ENCODE measurements around the gene CCDC170.

Gene CCDC170

GRCh38 chr6:151652325-151652724, 158.5 kb downstream of the CCDC170 start:
- no peak for DNase-seq (ENCODE audit: low read depth)

DNA sequence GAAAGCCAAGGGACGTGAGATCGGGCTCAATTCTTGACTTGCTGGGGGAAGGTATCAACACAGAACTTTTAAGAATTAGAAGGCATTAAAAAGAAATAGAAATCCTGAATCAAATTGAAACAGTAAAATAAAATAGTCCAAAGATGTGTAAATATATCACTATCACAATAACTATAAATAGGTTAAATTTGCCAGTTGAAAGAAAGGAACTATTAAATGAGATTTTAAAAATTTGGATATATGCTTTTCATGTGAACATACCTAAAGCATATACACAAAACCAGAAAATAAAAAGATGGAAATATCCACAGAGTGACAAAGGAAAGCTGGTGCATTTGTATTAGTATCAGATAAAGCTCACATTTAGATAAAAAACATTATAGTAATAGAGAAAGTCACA, 161.3 kb downstream of the CCDC170 start:
- DNase-seq (ENCODE audit: low read depth), result no peak

DNA sequence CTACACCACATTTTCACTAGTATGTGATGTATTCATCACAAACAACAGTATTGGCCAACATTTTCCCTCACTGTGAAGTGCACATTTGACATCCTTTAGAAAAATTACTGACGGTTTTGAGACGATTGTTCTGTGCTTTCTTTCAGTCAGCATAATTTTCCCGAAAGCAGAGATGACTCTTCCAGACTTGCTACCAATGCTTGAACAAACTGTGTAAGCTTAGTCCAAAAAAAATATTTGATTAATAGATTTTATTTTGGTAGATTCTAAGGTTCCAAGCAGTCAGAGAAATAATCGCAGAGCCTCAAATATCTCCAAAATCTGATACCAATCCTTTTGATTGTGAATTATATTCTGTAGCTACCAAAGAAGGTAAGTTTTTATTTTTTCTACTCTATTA, 162.6 kb downstream of the CCDC170 start:
- no peak for DNase-seq (ENCODE audit: low read depth)

DNA sequence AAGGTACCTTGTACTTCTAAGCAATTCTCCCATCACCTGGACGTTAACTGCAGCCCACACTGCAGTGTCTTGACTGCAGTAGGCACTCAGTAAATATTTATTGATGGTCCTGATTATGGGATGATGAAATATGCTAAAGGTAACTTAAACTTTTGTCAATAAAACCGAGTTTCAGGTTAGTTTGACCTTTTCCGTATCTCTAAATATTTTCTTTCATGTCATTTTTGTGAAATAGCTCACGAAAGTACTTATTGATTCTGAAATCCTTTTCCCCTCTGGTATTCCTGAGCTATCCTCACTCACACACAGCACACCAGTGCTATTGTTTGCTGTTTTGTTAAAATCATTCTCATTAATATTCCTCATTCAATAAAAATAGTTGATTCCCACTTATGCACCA, 164.3 kb downstream of the CCDC170 start:
- no peak for DNase-seq (ENCODE audit: low read depth)

GRCh38 chr6:151659212-151659611, 165.4 kb downstream of the CCDC170 start:
- no peak for DNase-seq (ENCODE audit: low read depth)

DNA sequence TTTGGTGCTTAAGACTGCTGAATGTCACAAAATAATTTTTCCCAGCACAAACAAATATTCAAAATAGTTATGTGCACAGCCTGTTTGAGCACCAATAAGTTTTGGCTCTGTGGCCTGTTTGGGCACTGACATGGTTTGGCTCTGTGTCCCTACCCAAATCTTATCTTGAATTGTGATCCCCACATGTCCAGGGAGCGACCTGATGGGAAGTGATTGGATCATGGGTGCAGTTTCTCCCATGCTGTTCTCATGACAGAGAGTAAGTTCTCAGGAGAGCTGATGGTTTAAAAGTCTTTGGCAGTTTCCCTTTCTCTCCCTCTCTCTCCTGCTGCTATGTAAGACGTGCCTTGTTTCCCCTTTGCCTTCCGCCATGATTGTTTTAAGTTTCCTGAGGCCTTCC, 167.7 kb downstream of the CCDC170 start:
- no peak for DNase-seq (ENCODE audit: low read depth)

DNA sequence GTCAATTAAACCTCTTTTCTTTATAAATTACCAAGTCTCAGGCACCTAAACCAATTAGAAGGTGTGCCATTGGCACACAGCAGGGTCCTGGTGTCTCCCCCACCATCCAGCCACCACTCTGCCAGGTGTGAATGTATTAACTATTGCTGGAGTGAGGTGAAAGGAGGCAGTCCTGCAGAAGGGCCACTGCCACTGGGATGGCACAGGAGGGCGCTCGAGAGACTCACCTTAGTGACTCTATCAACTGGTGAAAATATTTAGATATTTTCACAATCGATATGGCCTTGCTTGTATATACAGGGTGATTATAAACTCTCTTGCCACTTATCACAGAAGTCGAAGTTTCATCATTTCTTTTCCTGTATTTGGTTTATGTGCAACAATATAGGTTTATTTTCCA, 168.1 kb downstream of the CCDC170 start:
- no peak for DNase-seq (ENCODE audit: low read depth)

- DNase-seq (ENCODE audit: low read depth), result no peak
These were observed 169.7 kb downstream of the CCDC170 start for GRCh38 chr6:151663559-151663958.

- DNase-seq (ENCODE audit: low read depth), result no peak
These were observed 170.6 kb downstream of the CCDC170 start for GRCh38 chr6:151664390-151664789.

DNA sequence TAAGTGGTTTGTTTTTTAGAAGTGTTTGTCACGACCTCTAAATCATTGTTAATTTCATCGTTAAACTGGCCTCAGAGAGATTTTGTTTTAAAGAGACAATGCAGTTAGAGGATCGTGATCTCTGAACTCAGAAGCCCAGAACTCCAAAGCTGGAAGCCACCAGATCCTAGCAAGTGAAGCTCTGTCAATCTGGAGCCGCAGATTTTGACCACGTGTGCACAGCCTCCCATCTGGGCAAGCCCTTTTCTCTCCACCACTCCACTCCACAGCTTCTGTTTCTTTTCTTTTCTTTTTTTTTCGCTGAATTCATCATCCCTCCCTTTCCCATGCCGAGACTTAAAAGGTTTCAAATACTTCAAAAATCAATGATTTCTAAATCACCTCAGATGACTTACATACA, 171.5 kb downstream of the CCDC170 start:
- no peak for DNase-seq (ENCODE audit: low read depth)

DNA sequence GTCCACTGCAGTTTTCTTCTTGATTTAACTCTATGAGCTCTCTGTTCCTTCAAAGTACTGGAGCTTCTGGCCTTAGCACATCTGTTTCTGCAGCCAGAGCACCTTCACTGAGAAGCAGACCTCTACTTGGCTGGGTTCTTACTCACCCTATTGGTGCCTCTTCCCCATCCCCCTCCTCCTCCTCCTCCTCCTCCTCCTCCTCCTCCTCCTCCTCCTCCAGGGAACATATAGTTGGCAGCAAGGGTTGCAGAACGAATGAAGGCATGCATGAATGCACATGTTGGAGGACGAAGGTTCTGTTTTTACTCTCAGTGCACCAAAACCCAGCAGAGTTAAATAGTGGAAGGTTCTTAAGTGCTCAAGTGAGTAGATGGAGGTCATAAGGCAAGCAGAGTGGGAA, 172.7 kb downstream of the CCDC170 start:
- no peak for DNase-seq (ENCODE audit: low read depth)

DNA sequence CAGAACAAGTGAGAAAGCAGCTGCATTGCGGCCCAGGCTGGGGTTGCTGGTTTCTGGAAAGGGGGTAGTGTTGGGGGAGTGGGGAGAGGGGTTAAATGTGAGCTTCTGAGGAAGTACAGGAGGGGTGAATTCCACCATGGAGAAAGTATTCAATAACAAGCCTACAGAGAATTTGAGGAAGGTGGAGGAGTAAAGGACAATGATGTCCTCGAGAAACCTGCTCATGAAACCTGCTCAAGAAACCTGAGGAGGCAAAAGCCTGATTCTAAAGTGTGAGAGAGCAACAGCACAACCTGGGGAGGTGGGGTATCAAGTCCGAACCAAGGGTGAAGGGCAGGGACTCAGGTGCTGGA, 175.4 kb downstream of the CCDC170 start:
- DNase-seq (ENCODE audit: low read depth), result no peak

GRCh38 chr6:151670116-151670515, 176.3 kb downstream of the CCDC170 start:
- no peak for DNase-seq (ENCODE audit: low read depth)
